Peyer's patch (tissue), 4 donors: ENCODE measurements around the gene IMPG2. TPM values are rescaled to one million over a fixed set of nuclear protein-coding genes. Genes with fewer than 3 reads are reported as not detected.

Experiments
- DNase-seq, 3 donors: peaks; one replicate each; pipeline ENCODE4 v3.0.0-alpha.2; 2017 to 2019
- H3K27ac ChIP-seq, 4 donors: fragments of 200-600 bp; sonication (generic); one replicate each; pipeline ENCODE4 v1.5.1; 2016 to 2019
- H3K27me3 ChIP-seq, 2 donors: fragments of 200-600 bp; sonication (generic); one replicate each; pipeline ENCODE4 v1.5.1; 2019
- H3K36me3 ChIP-seq, 3 donors: fragments of 200-600 bp; sonication (generic); one replicate each; pipeline ENCODE4 v1.5.1; 2016 to 2019
- H3K4me1 ChIP-seq, 4 donors: fragments of 200-600 bp; sonication (generic); one replicate each; pipeline ENCODE4 v1.5.1; 2016 to 2019
- H3K4me3 ChIP-seq, 4 donors: fragments of 200-600 bp; sonication (generic); 1 replicate in 3 of 4; 2 replicates in 1 of 4; pipeline ENCODE4 v1.5.1; 2016 to 2019; ENCODE audit warnings: mild to moderate bottlenecking in 1 of 4
- H3K9me3 ChIP-seq, 4 donors: fragments of 200-600 bp; sonication (generic); one replicate each; pipeline ENCODE4 v1.5.1; 2016 to 2019; ENCODE audit warnings: mild to moderate bottlenecking in 1 of 4
- CTCF ChIP-seq, 6 experiments: fragments of 450-650 bp in 4 of 6; fragments of 200-600 bp in 2 of 6; sonication (generic) in 1 of 6; IDR thresholded peaks; one replicate each; pipeline ENCODE4 v1.5.1; 2017 to 2019; ENCODE audit warnings: antibody characterized with exemption in 6 of 6, mild to moderate bottlenecking in 3 of 6, moderate library complexity in 1 of 6
- POLR2A ChIP-seq, 2 donors: fragments of 450-650 bp; IDR thresholded peaks; one replicate each; pipeline ENCODE4 v1.5.1; 2017; ENCODE audit warnings: antibody characterized with exemption in 2 of 2, mild to moderate bottlenecking in 2 of 2, moderate library complexity in 2 of 2
- total RNA-seq, 4 donors: library from RNA; depleted of rRNA; stranded (reverse); fragments of >200 nt; gene quantifications; one replicate each; pipeline ENCODE4 v1.1.0, GENCODE V29; 2016

IMPG2 gene
- under 1 TPM; 0.27 to 0.83 (median 0.36) TPM for total RNA-seq

GRCh38 chr3:101320475-101320874, at the start of gene IMPG2:
IMPG2 (minus strand) TSS chr3:101320575; CDS start chr3:101320372, 203 bp downstream.
- Histone ChIP-seq H3K9me3 (no peaks in the 10 kb centered on the region), H3K27me3 (no peaks in the 10 kb centered on the region), H3K36me3 (peaks cover 0 to 3% (median 0%) of the 10 kb centered on the region in 3 donors), H3K4me1 (no peaks in the 10 kb centered on the region), H3K4me3 (peak within 1 kb of the TSS in 1 of 4 donors; percentile 11), H3K27ac (no peak within 1 kb of the TSS)
- TF ChIP-seq CTCF (IDR thresholded peaks at IDR 0.05) (no peak), POLR2A (IDR thresholded peaks at IDR 0.05) (no peak)
- no peak for DNase-seq

DNA sequence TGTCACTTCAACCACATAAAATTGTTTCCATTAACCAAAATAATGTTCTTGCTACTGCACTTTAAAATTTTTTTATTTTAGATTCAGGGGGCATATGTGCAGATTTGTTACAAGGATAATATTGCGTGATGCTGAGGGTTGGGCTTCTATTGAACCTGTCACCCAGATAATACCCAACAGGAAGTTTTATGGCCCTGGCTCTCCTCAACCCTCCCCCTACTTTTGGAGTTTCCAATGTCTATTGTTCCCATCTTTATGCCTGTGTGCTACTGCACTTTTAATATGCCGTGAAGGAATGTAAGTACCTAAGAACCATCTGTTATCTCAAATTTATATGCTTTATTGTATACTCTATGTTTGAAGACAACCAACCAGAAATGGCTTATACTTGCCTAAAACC, 42.0 kb upstream of the IMPG2 start:
- no peaks in the 10 kb centered on the region for H3K27me3 ChIP-seq
- no peaks in the 10 kb centered on the region for H3K9me3 ChIP-seq
- H3K27ac ChIP-seq: no peak overlapping the region
- TF ChIP-seq CTCF (IDR thresholded peaks at IDR 0.05) (no peak), POLR2A (IDR thresholded peaks at IDR 0.05) (no peak)
- DNase-seq: no peak
- H3K4me3 ChIP-seq: no peak overlapping the region
- H3K36me3 ChIP-seq: peaks cover 0 to 17% (median 0%) of the 10 kb centered on the region in 3 donors
- no peaks in the 10 kb centered on the region for H3K4me1 ChIP-seq

GRCh38 chr3:101351829-101352228, 31.5 kb upstream of the IMPG2 start:
- TF ChIP-seq CTCF (IDR thresholded peaks at IDR 0.05) (no peak), POLR2A (IDR thresholded peaks at IDR 0.05) (no peak)
- DNase-seq: no peak
- Histone ChIP-seq H3K36me3 (peaks cover 0 to 7% (median 0%) of the 10 kb centered on the region in 3 donors), H3K27me3 (no peaks in the 10 kb centered on the region), H3K4me1 (no peaks in the 10 kb centered on the region), H3K27ac (no peak overlapping the region), H3K4me3 (no peak overlapping the region), H3K9me3 (no peaks in the 10 kb centered on the region)

- no peaks in the 10 kb centered on the region for H3K9me3 ChIP-seq
- H3K36me3 ChIP-seq: peaks cover 0 to 12% (median 0%) of the 10 kb centered on the region in 3 donors
- TF ChIP-seq CTCF (IDR thresholded peaks at IDR 0.05) (no peak), POLR2A (IDR thresholded peaks at IDR 0.05) (no peak)
- no peak for DNase-seq
- H3K4me3 ChIP-seq: no peak overlapping the region
- H3K27ac ChIP-seq: no peak overlapping the region
- H3K4me1 ChIP-seq: no peaks in the 10 kb centered on the region
- H3K27me3 ChIP-seq: no peaks in the 10 kb centered on the region
Measured at GRCh38 chr3:101340591-101340990, 20.2 kb upstream of the IMPG2 start.

GRCh38 chr3:101333883-101334282, 13.5 kb upstream of the IMPG2 start:
- Histone ChIP-seq H3K27me3 (no peaks in the 10 kb centered on the region), H3K4me1 (no peaks in the 10 kb centered on the region), H3K4me3 (no peak overlapping the region), H3K9me3 (no peaks in the 10 kb centered on the region), H3K36me3 (peaks cover 0 to 18% (median 0%) of the 10 kb centered on the region in 3 donors), H3K27ac (no peak overlapping the region)
- no peak for DNase-seq
- TF ChIP-seq POLR2A (IDR thresholded peaks at IDR 0.05) (no peak), CTCF (IDR thresholded peaks at IDR 0.05) (no peak)
